Testis (tissue), 2 donors: ENCODE measurements around the gene PSMA2.

ENCODE experiments used
- CTCF ChIP-seq, 3 experiments: fragments of 450-650 bp in 2 of 3; fragments of 200-600 bp in 1 of 3; sonication (generic) in 1 of 3; IDR thresholded peaks; one replicate each; pipeline ENCODE4 v1.5.1; 2016 to 2019; ENCODE audit warnings: antibody characterized with exemption in 3 of 3, mild to moderate bottlenecking in 2 of 3, moderate library complexity in 1 of 3
- POLR2A ChIP-seq: fragments of 450-650 bp; IDR thresholded peaks from one replicate; pipeline ENCODE4 v1.6.1; 2017; ENCODE audit warnings: antibody characterized with exemption, mild to moderate bottlenecking, moderate library complexity

- no peak for TF ChIP-seq CTCF (IDR thresholded peaks at IDR 0.05)
- no peak for TF ChIP-seq POLR2A
These were observed 40.9 kb upstream of the PSMA2 start for GRCh38 chr7:42972699-42973500.
